Testis (tissue), 3 donors: ENCODE measurements around the gene STXBP6. TPM values are rescaled to one million over a fixed set of nuclear protein-coding genes. Genes with fewer than 3 reads are reported as not detected.

ENCODE experiments used
- DNase-seq: peaks from one replicate; pipeline ENCODE4 v3.0.0-alpha.2; 2019
- H3K27ac ChIP-seq, 2 donors: fragments of 200-600 bp; sonication (generic); one replicate each; pipeline ENCODE4 v1.5.1; 2019
- H3K27me3 ChIP-seq: fragments of 200-600 bp; sonication (generic); one replicate; pipeline ENCODE4 v1.5.1; 2019
- H3K36me3 ChIP-seq: fragments of 200-600 bp; sonication (generic); one replicate; pipeline ENCODE4 v1.5.1; 2017; ENCODE audit warnings: low read depth; ENCODE audit errors: missing control alignments
- H3K4me1 ChIP-seq: fragments of 200-600 bp; sonication (generic); one replicate; pipeline ENCODE4 v1.5.1; 2019
- H3K4me3 ChIP-seq, 2 donors: fragments of 200-600 bp; sonication (generic); one replicate each; pipeline ENCODE4 v1.5.1; 2017 to 2019
- H3K9me3 ChIP-seq: fragments of 200-600 bp; sonication (generic); one replicate; pipeline ENCODE4 v1.5.1; 2017
- POLR2A ChIP-seq: fragments of 450-650 bp; IDR thresholded peaks from one replicate; pipeline ENCODE4 v1.6.1; 2017; ENCODE audit warnings: antibody characterized with exemption, mild to moderate bottlenecking, moderate library complexity
- WGBS, 2 donors: methylation state at CpG; one replicate each; pipeline ENCODE4 v1.1.5; 2018; 5-methylcytosine and 5-hydroxymethylcytosine counted together
- intact Hi-C: fragments of 100-400 bp; cut with DNase I; formaldehyde crosslinking; loops from one replicate; pipeline ENCODE4 v1.15.1; 2023; ENCODE audit warnings: low total_unique reads
- polyA plus RNA-seq: library from polyadenylated mRNA; stranded (reverse); fragments of 350-450 nt; fragmentation: Illumina TruSeq; extraction: RNeasy Lipid Tissue Mini Kit (QIAGEN cat#74804); gene quantifications from one replicate; pipeline ENCODE4 v1.2.3, GENCODE V29; 2014; ENCODE audit warnings: low read depth, low replicate concordance; ENCODE audit not compliant: insufficient read depth
- total RNA-seq, 2 donors: library from RNA; depleted of rRNA; stranded (reverse); fragments of >200 nt; gene quantifications; one replicate each; pipeline ENCODE4 v1.2.3, GENCODE V29; 2016
- TF ChIP-seq, protein P1 (sequence below), 3 experiments: fragments of 450-650 bp in 2 of 3; fragments of 200-600 bp in 1 of 3; sonication (generic) in 1 of 3; IDR thresholded peaks; one replicate each; pipeline ENCODE4 v1.5.1; 2016 to 2019; ENCODE audit warnings: antibody characterized with exemption in 3 of 3, mild to moderate bottlenecking in 2 of 3, moderate library complexity in 1 of 3

STXBP6 gene
- total and polyA plus RNA-seq, 3 donors from 2014 or later: 4.7 to 11.3 (median 8.6) TPM

DNA sequence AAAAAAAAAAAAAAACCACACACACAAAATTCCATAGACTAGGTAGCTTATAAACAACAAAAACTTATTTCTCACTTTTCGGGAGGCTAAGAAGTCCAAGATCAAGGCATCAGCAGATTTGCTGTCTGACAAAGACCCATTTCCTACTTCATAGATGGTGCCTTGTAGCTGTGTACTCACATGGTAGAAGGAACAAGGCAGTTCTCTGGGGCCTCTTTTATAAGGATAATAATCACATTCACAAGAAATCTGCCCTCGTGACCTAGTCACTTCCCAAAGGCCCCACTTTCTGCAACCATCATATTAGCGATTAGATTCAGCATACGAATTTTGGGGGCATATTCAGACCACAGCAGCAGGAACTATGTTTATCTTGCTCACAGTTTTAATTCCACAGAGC, 54.9 kb downstream of the STXBP6 start:
- Histone ChIP-seq H3K27me3 (no peaks in the 10 kb centered on the region), H3K9me3 (no peaks in the 10 kb centered on the region), H3K4me3 (no peak overlapping the region), H3K27ac (no peak overlapping the region), H3K4me1 (no peaks in the 10 kb centered on the region), H3K36me3 (no peaks in the 10 kb centered on the region)
- no peak for TF ChIP-seq POLR2A
- TF ChIP-seq, protein P1, sequence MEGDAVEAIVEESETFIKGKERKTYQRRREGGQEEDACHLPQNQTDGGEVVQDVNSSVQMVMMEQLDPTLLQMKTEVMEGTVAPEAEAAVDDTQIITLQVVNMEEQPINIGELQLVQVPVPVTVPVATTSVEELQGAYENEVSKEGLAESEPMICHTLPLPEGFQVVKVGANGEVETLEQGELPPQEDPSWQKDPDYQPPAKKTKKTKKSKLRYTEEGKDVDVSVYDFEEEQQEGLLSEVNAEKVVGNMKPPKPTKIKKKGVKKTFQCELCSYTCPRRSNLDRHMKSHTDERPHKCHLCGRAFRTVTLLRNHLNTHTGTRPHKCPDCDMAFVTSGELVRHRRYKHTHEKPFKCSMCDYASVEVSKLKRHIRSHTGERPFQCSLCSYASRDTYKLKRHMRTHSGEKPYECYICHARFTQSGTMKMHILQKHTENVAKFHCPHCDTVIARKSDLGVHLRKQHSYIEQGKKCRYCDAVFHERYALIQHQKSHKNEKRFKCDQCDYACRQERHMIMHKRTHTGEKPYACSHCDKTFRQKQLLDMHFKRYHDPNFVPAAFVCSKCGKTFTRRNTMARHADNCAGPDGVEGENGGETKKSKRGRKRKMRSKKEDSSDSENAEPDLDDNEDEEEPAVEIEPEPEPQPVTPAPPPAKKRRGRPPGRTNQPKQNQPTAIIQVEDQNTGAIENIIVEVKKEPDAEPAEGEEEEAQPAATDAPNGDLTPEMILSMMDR (IDR thresholded peaks at IDR 0.05): no peak
- WGBS, 2 donors: 87 to 97% methylated on average over 4 of the region's 4 CpGs
- intact Hi-C loops: no loop called here
- no peak for DNase-seq

DNA sequence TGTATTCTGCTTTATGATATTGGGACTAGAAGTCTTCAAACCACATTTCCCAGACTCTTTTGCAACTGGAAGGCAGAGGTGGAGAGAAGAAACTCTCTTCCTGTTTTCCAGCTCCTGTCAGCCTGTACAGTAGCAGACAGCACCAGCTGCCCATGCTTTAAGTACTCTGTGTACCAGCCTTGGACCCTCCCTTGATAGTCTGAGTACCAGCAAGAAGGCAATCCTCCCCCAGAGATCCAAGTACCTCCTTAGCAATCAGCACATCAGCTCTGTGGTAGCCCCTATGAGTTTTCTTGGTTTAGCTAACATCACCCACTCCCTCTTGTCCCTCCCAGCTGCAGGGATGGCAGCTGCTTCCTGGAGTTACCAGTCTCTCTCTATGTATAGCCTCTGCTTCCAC, 56.3 kb downstream of the STXBP6 start:
- no peak for TF ChIP-seq POLR2A
- TF ChIP-seq, protein P1 (IDR thresholded peaks at IDR 0.05): no peak
- no peak for DNase-seq
- Histone ChIP-seq H3K4me1 (no peaks in the 10 kb centered on the region), H3K9me3 (no peaks in the 10 kb centered on the region), H3K36me3 (no peaks in the 10 kb centered on the region), H3K27me3 (no peaks in the 10 kb centered on the region), H3K27ac (no peak overlapping the region), H3K4me3 (no peak overlapping the region)
- intact Hi-C loops: no loop called here

DNA sequence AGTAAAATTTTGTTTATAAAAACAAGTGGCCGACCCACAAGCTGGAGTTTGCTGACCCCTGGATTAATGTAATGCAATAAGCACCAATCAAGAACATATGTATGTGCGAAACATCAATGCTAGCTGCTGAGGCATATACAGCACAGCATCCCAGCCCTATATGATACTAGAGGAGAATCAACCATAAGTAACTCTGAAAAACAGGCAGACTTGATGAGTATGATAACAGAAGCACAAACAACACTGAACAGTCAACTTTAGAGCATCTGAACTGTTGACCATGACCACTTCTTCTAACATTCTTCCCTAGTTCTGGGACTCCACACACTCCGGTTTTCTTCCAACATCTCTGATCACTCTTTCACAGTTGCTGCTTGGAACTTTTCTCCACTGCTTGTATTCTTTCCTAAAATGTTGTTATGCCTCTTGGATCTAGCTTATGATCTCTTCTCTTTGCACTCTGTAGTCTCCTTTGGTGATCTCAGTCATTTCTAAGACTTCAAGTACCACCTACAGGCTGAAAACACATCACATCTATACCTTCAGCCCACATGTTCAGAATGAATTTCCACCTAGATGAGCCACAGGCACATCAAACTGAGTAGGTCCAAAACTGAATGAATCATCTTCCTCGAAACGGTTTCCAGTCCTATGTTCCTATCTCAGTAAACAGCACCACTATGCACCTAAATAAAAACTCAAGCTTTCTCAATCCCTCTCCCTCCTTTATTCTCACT, 57.2 kb downstream of the STXBP6 start:
- Histone ChIP-seq H3K27me3 (no peaks in the 10 kb centered on the region), H3K4me1 (no peaks in the 10 kb centered on the region), H3K36me3 (no peaks in the 10 kb centered on the region), H3K27ac (no peak overlapping the region), H3K4me3 (no peak overlapping the region), H3K9me3 (no peaks in the 10 kb centered on the region)
- intact Hi-C loops: no loop called here
- WGBS, 2 donors: 95 to 96% methylated on average over 5 of the region's 5 CpGs
- no peak for DNase-seq
- TF ChIP-seq, protein P1 (IDR thresholded peaks at IDR 0.05): no peak
- TF ChIP-seq POLR2A: no peak

DNA sequence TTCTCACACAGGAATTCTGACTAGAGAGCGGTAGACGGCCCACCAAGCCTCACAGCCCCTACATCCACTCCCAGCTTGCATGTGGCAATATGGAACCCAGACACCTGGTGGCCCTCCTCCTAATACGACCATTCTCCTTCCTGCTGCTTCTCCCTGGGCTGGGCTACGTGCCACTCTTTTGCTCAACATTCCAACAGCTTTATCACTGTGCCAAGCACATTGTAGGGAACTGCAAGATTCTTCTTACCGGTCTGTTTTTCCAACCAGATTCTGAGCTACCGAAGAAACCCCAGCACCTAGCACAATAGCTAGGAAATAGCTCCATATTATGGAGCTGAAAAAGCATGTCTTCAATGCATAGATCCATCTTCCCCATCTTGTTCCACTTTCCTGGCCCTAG, 58.1 kb downstream of the STXBP6 start:
- intact Hi-C loops: no loop called here
- Histone ChIP-seq H3K36me3 (no peaks in the 10 kb centered on the region), H3K9me3 (no peaks in the 10 kb centered on the region), H3K27ac (no peak overlapping the region), H3K4me3 (no peak overlapping the region), H3K4me1 (no peaks in the 10 kb centered on the region), H3K27me3 (no peaks in the 10 kb centered on the region)
- WGBS, 2 donors: 84 to 90% methylated on average over 6 of the region's 6 CpGs
- DNase-seq: no peak
- TF ChIP-seq, protein P1 (IDR thresholded peaks at IDR 0.05): no peak
- TF ChIP-seq POLR2A: no peak

DNA sequence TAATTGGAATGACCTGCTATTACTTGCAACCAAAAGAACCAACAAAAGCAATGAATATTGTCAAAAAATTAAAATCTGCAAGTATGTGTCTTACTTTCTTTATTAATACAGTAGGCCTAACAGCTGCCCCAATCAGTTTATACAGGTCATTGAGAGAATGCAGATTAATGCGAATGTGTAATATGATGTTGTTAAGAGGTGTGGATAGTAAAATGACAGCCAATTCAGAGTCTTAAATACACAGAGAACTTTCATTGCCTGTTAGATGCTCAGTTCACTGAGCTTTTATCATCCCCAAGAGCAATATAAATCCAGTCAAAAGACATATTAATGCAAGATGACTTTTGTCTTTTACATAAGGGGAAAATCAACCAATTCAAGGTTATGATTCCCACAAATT, 58.7 kb downstream of the STXBP6 start:
- no peak for TF ChIP-seq POLR2A
- TF ChIP-seq, protein P1 (IDR thresholded peaks at IDR 0.05): no peak
- 94 to 97% methylated on average over 1 of the region's 1 CpG for WGBS, 2 donors
- H3K27ac ChIP-seq: no peak overlapping the region
- no peaks in the 10 kb centered on the region for H3K9me3 ChIP-seq
- DNase-seq: no peak
- no peak overlapping the region for H3K4me3 ChIP-seq
- H3K4me1 ChIP-seq: no peaks in the 10 kb centered on the region
- H3K27me3 ChIP-seq: no peaks in the 10 kb centered on the region
- no peaks in the 10 kb centered on the region for H3K36me3 ChIP-seq
- intact Hi-C loops: no loop called here
